Measurements from ENCODE around the gene CCDC71.

DNA sequence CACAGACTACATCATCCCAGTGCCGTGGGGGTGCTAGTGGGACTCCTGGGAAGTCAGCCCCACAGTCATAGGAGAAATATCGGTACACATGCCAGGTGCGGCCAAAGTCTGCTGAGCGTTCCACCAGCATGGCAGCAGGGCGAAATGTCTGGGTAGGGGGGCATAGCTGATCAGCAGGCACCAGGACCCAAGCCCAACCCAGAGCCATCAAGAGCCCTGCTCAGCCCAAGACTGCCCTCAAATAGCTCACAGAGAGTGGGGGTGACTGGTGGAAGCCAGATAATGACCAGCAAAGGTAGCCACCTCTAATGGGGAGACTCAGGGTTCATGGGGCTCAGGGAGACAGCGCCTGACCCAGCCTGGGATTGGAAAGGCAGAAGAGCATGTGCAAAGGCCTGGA lies 34.6 kb downstream of the CCDC71 start:
- TF ChIP-seq CTCF (IDR thresholded peaks at IDR 0.05; ENCODE audit: extremely low read depth in 1 of 2, insufficient read depth in 1 of 2, low read depth in 1 of 2, low read length in 2 of 2) (no peak), EZH2 (IDR thresholded peaks at IDR 0.05; ENCODE audit: borderline replicate concordance, low read depth, low read length, severe bottlenecking) (no peak)
